Measurements from ENCODE around the gene HSPA5.
"Not testable (repeated sequence)": the region's sequence is repeated elsewhere in the genome, so short reads cannot be mapped to it uniquely, and the experiment has no call there.

HSPA5 gene

GRCh38 chr9:125241000-125241862 lies at the start of gene HSPA5:
TSS of gene HSPA5 (minus strand) at chr9:125241343. CDS start at chr9:125241126, 217 bp downstream.
- DNase-seq (ENCODE audit: low spot score): peak; percentile 99

- DNase-seq (ENCODE audit: low spot score): not testable (repeated sequence)
These were observed 45.8 kb upstream of the HSPA5 start for GRCh38 chr9:125286935-125287433.

- peak; percentile 98 for DNase-seq (ENCODE audit: low spot score)
These were observed 43.7 kb upstream of the HSPA5 start for GRCh38 chr9:125284855-125285254.

DNA sequence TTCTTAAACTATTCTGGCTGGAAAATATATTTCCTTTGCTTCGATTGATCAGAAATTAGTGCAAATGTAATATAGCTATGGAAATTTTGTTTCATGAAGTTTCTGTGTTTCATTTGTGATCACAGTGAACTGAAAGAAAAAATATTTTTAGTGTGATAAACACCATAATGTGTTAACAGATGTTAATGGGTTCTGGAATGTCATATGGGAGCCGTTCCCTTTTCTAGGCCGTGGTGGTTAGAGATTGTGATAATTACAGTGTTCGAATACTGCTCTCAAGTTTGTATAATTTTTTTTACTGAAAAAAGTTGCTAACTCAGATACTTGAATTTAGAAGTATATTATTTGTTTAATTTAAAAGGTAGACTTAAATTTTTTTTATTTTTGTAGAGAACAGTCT lies 39.8 kb upstream of the HSPA5 start:
- no peak for DNase-seq (ENCODE audit: low spot score)

DNA sequence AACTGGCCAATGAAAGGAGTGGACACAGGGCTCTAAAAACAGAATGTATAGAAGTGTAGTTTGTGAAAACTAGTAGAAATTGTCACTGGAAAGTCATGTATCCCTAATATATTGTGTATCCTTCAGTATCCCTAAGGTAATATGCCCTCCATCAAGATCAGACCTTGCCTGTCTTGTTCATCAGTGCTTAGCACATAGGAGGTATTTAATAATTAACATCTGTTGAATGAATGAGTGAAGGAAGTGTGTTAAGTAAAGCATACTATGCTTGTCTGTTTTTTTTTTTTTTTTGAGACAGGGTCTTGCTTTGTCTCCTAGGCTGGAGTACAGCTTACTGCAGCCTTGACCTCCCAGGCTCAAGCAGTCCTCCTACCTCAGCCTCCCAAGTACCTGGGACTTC lies 36.3 kb upstream of the HSPA5 start:
- DNase-seq (ENCODE audit: low spot score): no peak

GRCh38 chr9:125276771-125277170 lies 35.6 kb upstream of the HSPA5 start:
- DNase-seq (ENCODE audit: low spot score): no peak

- DNase-seq (ENCODE audit: low spot score): peak; percentile 7
These were observed 31.6 kb upstream of the HSPA5 start for GRCh38 chr9:125272697-125273096.

DNA sequence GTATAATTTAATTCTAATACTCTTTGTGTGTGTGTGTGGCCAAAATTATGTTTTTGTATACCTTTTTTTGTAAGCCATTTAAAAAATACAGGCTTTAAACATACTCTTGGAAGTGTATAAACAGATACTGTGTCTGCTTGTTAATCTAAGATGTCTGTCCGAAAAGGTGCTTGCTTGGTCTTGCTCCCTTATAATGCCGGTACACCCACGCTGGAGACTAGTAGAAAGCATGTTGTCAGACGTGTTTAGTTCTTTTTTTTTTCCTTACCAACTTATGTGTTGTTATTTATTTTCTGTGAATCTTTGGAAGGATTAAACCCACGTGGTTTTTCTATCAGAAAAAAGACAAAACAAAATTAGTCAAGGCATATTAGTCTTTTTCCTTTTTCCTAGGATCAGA lies 29.9 kb upstream of the HSPA5 start:
- DNase-seq (ENCODE audit: low spot score): no peak

DNA sequence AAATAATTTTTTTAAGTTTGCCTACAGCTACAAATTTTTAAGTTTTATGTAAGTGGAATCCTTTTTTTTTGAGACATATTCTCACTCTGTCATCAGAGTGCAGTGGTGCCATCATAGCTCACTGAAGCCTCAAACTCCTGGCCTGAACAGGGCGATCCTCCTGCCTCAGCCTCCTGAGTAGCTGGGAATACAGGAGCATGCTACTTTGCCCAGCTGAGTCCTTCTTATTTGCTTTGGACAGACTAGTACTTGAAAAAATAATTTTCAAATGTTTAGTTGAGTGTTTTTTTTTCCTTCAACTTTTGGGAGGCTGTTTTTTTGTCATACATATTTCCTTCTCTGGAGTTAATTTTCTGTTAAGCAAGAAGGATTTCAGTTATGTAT lies 27.9 kb upstream of the HSPA5 start:
- DNase-seq (ENCODE audit: low spot score): no peak

DNA sequence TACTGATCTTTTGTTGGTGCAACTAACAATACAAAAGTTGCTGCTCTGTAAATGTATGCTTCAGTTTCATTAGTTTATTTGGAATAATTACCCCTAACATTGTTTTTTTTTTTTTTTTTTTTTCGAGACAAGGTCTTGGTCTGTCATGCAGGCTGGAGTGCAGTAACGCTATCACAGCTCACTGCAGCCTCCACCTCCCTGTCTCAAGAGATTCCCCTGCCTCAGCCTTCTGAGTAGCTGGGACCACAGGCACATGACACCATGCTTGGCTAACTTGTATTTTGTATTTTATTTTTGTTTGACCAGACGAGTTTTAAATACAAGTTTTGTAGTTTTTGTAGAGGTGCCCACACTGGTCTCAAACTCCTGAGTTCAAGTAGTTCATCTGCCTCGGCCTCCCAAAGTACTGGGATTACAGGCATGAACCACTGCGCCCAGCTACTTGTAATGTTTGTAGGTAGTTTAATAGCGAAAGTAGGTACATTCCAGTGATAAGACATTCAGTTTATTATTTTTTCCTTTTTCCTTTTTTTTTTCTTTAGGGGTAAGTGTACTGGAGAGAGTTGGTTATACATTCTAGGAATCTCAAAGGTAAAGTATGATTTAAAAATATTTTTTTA lies 27.4 kb upstream of the HSPA5 start:
- DNase-seq (ENCODE audit: low spot score): no peak

DNA sequence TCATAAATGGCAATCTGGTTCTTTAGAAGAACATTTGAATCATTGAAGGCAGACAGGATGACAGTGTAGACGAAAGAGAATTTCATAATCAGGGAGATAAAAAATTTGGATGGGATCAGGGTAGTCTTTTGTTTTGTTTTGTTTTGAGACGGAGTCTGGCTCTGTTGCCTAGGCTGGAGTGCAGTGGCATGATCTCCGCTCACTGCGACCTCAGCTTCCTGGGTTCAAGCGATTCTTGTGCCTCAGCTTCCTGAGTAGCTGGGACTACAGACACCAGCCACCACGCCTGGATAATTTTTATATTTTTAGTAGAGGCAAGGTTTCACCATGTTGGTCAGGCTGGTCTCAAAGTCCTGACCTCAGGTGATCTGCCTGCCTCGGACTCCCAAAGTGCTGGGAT lies 22.9 kb upstream of the HSPA5 start:
- not testable (repeated sequence) for DNase-seq (ENCODE audit: low spot score)

DNA sequence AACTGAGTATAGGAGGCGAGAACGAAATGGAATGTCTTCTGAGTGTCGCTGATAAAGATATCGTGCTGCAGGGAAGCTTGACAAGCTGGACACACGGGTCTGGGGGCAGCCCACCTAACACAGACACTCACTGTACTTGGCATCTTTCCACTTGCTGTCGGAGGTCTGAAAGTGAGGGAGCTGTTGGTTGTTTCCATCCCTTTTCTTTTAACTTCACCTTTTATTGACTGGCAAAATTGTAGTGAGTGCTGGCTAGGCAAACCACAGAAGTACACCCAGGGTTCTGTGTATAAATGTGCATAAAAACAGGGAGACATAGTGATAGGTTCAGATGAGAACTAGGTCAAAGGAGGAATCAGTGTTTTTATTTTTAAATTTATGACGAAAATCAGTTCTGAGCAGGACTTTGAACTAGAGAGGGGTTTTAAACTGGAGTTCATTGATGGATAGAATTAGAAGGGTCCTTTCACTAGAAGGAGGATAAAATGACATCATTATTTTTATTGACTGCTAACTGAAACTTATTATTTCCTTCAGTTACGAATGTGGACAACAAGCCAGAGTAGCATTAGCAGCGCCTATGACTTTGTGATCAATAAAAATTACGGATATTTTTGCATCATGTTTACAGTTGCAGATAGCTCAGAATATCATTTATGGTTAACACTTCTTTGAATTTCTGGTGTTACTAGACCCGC lies 21.3 kb upstream of the HSPA5 start:
- peak; percentile 61 for DNase-seq (ENCODE audit: low spot score)

DNA sequence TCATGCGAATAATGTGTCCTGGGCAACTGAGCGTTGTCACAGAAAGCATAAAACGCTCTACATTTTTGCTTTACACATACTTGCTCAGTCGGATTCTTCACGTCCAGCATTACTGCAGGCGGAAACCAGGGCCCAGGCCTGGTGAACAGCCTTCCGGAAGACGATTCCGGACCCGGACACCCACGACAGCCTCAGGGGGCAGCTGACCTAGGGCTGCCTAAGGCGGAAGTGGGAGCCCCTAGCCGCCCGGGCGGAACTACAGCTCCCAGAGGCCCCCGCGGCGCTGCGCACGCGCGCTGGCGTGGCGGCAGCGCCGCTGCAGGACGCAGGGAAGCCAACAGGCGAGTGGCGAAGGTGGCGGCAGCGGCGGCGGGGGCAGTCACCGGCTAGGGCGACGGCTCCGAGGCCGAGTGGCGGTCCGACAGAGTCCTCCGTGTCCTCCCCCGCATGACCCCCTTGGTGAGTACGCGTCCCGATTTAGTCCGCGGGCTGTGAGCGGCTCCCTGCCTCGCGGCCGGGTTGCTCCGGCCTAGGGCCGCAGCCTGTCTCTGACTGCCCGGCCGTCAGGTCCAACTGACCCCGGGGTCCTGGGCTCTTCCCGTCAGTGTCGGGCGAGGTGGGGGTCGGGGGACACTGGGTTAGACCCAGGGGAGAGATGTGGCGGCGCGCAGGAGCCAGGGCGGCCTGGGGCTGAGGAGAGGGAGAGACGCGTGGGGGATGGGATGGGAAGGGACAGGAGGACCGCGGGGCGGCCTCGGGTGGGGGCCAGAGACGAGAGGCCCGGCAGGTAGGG lies 20.6 kb upstream of the HSPA5 start, which contains the start of gene GAPVD1:
TSS of gene GAPVD1 (plus strand) at position 326 of the 793 bp plus-strand sequence. CDS start 37,096 bp downstream, outside the sequence.
- DNase-seq (ENCODE audit: low spot score): peak; percentile 90

GRCh38 chr9:125260561-125260960 lies 19.4 kb upstream of the HSPA5 start:
- DNase-seq (ENCODE audit: low spot score): no peak

DNA sequence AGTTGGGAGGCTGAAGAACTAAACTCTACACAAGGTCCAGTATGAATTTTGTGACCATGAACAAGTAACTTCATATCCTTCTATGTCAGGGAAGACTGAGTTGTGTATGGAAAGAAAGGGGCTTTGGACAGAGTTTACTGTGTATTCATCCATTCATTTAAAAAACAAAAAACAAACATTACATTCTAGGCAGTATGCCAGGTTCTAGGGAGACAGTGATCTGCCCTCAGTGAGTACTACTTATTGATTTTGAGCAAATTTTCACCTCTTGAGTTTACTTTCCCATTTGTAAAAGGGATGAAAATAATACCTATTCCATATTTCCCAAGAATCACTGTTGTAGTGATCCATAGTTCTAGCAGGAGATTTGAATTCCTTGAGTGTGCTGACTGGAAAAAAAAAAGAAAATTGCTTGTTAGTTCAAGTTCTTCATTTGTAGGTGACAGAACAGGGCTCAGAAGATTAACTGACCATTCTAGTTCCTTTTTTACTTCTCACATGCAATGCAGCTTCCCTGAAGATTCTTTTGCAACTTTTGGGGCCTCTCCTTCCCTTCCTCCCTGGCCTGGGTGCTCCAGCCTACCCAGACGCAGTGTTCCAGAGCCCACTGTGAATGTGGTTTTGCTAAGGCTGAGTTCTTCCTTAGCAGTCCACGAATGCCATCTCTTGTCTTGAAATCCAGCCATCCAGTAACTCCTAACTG lies 17.8 kb upstream of the HSPA5 start:
- no peak for DNase-seq (ENCODE audit: low spot score)

- no peak for DNase-seq (ENCODE audit: low spot score)
These were observed 17.1 kb upstream of the HSPA5 start for GRCh38 chr9:125258160-125258785.

DNA sequence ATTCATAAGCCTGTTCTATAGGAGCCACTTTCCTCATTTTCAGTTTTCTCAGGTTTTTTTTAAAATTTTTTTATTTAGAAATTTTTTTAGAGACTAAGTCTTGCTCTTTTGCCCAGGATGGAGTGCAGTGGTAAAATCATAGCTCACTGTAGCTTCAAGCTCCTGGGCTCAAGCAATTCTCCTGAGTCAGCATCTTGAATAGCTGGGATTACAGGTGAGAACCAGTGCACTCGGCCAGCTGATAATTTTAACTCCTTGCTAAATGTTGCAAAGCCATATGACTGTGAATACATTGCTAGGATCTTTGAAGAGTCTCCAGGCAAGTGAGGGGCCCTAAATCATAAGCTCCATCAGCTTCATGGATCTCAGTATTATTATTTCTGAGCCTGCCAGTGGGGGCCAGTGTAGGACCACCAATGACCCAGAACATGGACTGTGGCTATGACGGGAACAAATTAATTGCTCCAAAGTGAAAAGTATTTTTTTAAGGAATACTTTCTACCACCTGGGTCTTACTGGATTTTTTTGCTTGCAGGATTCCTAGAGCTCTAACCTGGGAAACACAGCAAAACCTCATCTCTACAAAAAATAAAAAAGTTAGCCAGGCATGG lies 14.7 kb upstream of the HSPA5 start:
- peak; percentile 65 for DNase-seq (ENCODE audit: low spot score)

- DNase-seq (ENCODE audit: low spot score): no peak
These were observed 13.1 kb upstream of the HSPA5 start for GRCh38 chr9:125254231-125254630.

DNA sequence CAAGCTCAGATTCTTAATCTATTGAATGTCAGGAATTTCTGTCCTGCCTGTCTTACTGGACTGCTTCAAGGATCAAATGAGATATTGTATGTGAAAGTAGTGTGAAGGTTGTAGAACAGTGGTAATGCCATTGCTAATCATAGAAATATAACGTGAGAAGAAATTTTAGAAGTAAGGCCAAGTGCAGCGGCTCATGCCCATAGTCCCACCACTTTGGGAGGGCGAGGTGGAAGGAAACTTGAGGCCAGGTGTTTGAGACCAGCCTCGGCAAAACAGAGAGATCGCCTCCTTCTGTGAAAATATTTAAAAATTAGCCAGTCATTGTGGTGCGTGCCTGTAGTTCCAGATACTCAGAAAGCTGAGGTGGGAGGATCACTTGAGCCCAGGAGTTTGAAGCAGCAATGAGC lies 5.1 kb upstream of the HSPA5 start:
- no peak for DNase-seq (ENCODE audit: low spot score)

DNA sequence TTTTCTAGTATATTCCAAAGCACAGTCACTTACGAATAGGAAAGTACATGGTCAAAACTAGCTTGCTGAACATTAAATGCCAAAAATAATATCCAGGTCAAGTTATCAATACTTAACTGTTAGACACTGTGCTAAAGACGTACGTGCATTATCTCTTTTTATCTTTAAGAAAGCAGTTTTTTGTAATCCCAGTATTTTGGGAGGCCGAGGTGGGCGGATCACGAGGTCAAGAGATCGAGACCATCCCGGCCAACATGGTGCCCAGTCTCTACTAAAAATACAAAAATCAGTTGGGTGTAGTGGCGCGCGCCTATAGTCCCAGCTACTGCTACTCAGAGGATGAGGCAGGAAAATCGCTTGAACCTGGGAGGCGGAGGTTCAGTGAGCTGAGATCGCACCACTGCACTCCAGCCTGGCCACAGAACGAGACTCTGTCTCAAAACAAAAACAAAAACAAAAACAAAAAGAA lies 2.7 kb upstream of the HSPA5 start:
- no peak for DNase-seq (ENCODE audit: low spot score)
